Neural cell (in vitro differentiated cells): Measurements from ENCODE around the gene ANKRD10. TPM values are rescaled to one million over a fixed set of nuclear protein-coding genes. Genes with fewer than 3 reads are reported as not detected.

Experiments used
- H2AFZ ChIP-seq: fragments of 200-600, 300-800 bp; sonication (generic), shearing (Covaris generic); 2 replicates; pipeline ENCODE4 v1.6.0; 2014; ENCODE audit warnings: low read depth, mild to moderate bottlenecking, antibody characterized with exemption, low read length, moderate library complexity
- H3F3A ChIP-seq: fragments of 200-600 bp; shearing (Covaris generic); 2 replicates; pipeline ENCODE4 v1.6.1; 2016; ENCODE audit warnings: mild to moderate bottlenecking, moderate library complexity, mixed read lengths, antibody characterized with exemption, low read length; ENCODE audit not compliant: insufficient read depth, poor library complexity, severe bottlenecking
- H3K27ac ChIP-seq: fragments of 200-600, 300-800 bp; sonication (generic), shearing (Covaris generic); 2 replicates; pipeline ENCODE4 v1.5.1; 2014; ENCODE audit warnings: mild to moderate bottlenecking, low read length, moderate library complexity
- H3K27me3 ChIP-seq: fragments of 300-800, 200-600 bp; sonication (generic), shearing (Covaris generic); 2 replicates; pipeline ENCODE4 v1.6.0; 2014; ENCODE audit warnings: mild to moderate bottlenecking, low read depth, low read length, moderate library complexity; ENCODE audit not compliant: insufficient read depth
- H3K36me3 ChIP-seq: fragments of 300-800, 200-600 bp; sonication (generic), shearing (Covaris generic); 2 replicates; pipeline ENCODE4 v1.5.1; 2014; ENCODE audit warnings: mild to moderate bottlenecking, antibody characterized with exemption, low read length, moderate library complexity; ENCODE audit not compliant: insufficient read depth
- H3K4me2 ChIP-seq: fragments of 300-800, 200-600 bp; sonication (generic), shearing (Covaris generic); 2 replicates; pipeline ENCODE4 v1.6.0; 2014; ENCODE audit warnings: mild to moderate bottlenecking, low read length
- H3K4me3 ChIP-seq: fragments of 300-800, 200-600 bp; sonication (generic), shearing (Covaris generic); 2 replicates; pipeline ENCODE4 v1.5.1; 2014; ENCODE audit warnings: mild to moderate bottlenecking, low read length, moderate library complexity
- H3K79me2 ChIP-seq: fragments of 200-600 bp; shearing (Covaris generic); replicated peaks from 2 replicates; pipeline ENCODE4 v1.6.0; 2014; ENCODE audit warnings: mild to moderate bottlenecking, low read length, moderate library complexity; ENCODE audit not compliant: insufficient read depth
- H3K9ac ChIP-seq: fragments of 300-800, 200-600 bp; sonication (generic), shearing (Covaris generic); 2 replicates; pipeline ENCODE4 v1.6.1; 2016; ENCODE audit warnings: mild to moderate bottlenecking, low read length, mixed read lengths
- H3K9me2 ChIP-seq: fragments of 200-600 bp; shearing (Covaris generic); 2 replicates; pipeline ENCODE4 v1.6.1; 2016; ENCODE audit warnings: mild to moderate bottlenecking, low read length, mixed read lengths; ENCODE audit not compliant: insufficient read depth
- H3K9me3 ChIP-seq: fragments of 200-600, 300-800 bp; sonication (generic), shearing (Covaris generic); 2 replicates; pipeline ENCODE4 v1.6.1; 2016; ENCODE audit warnings: mild to moderate bottlenecking, mixed run types, low read length, moderate library complexity, mixed read lengths
- H4K20me1 ChIP-seq: fragments of 200-600 bp; shearing (Covaris generic); 2 replicates; pipeline ENCODE4 v1.6.1; 2016; ENCODE audit warnings: mild to moderate bottlenecking, mixed run types; ENCODE audit not compliant: insufficient read depth
- CTCF ChIP-seq: fragments of 450-650 bp; IDR thresholded peaks from 2 replicates; pipeline ENCODE4 v1.5.1; 2014; ENCODE audit warnings: antibody characterized with exemption, mild to moderate bottlenecking, moderate library complexity; ENCODE audit not compliant: poor library complexity, severe bottlenecking
- EP300 ChIP-seq: fragments of 450-650 bp; conservative IDR thresholded peaks from 2 replicates; pipeline ENCODE4 v1.6.1; 2014; ENCODE audit warnings: antibody characterized with exemption, mild to moderate bottlenecking, moderate library complexity; ENCODE audit not compliant: poor library complexity, severe bottlenecking
- EZH2 ChIP-seq: fragments of 200-600, 300-800 bp; shearing (Covaris generic), sonication (generic); IDR thresholded peaks from 2 replicates; pipeline ENCODE4 v1.6.1; 2014; ENCODE audit warnings: antibody characterized with exemption, low read length, borderline replicate concordance, mild to moderate bottlenecking; ENCODE audit not compliant: insufficient read depth, poor library complexity, severe bottlenecking
- MXI1 ChIP-seq: fragments of 450-650 bp; conservative IDR thresholded peaks from 2 replicates; pipeline ENCODE4 v1.6.1; 2014; ENCODE audit warnings: antibody characterized with exemption, mild to moderate bottlenecking; ENCODE audit not compliant: poor library complexity, severe bottlenecking
- POLR2AphosphoS5 ChIP-seq: IDR thresholded peaks from 2 replicates; pipeline ENCODE4 v1.6.1; 2012
- RAD21 ChIP-seq: fragments of 450-650 bp; conservative IDR thresholded peaks from 2 replicates; pipeline ENCODE4 v1.6.1; 2014; ENCODE audit warnings: antibody characterized with exemption, mild to moderate bottlenecking, moderate library complexity
- REST ChIP-seq: IDR thresholded peaks from 2 replicates; pipeline ENCODE4 v1.6.1; 2012; ENCODE audit warnings: borderline replicate concordance
- SMC3 ChIP-seq: fragments of 450-650 bp; conservative IDR thresholded peaks from 2 replicates; pipeline ENCODE4 v1.6.1; 2014; ENCODE audit warnings: antibody characterized with exemption, mild to moderate bottlenecking, moderate library complexity; ENCODE audit not compliant: poor library complexity
- TAF1 ChIP-seq: IDR thresholded peaks from 2 replicates; pipeline ENCODE4 v1.6.1; 2012; ENCODE audit warnings: low read depth
- polyA plus RNA-seq: library from polyadenylated mRNA; depleted of rRNA; stranded (reverse); fragments of >200 nt; gene quantifications from 2 replicates; pipeline ENCODE4 v1.2.3, GENCODE V29; 2014

Gene ANKRD10
- polyA plus RNA-seq, 1 donor from 2014 or later, result 564 TPM

GRCh38 chr13:110885966-110886869 is 28.7 kb downstream of the ANKRD10 start:
- Histone ChIP-seq H3K4me3 (no peak overlapping the region), H3F3A (no peaks in the 10 kb centered on the region), H4K20me1 (no peaks in the 10 kb centered on the region), H3K9ac (no peak overlapping the region), H3K27me3 (no peaks in the 10 kb centered on the region), H3K9me3 (no peaks in the 10 kb centered on the region), H2AFZ (no peak overlapping the region), H3K36me3 (no peaks in the 10 kb centered on the region), H3K4me2 (no peak overlapping the region), H3K9me2 (no peaks in the 10 kb centered on the region), H3K27ac (no peak overlapping the region), H3K79me2 (no peaks in the 10 kb centered on the region)
- TF ChIP-seq MXI1 (no peak), SMC3 (no peak), CTCF (no peak), TAF1 (no peak), EZH2 (no peak), POLR2AphosphoS5 (no peak), RAD21 (no peak), REST (no peak), EP300 (no peak)

GRCh38 chr13:110885516-110885915 is 29.4 kb downstream of the ANKRD10 start:
- Histone ChIP-seq H3K27ac (no peak overlapping the region), H3K9me3 (no peaks in the 10 kb centered on the region), H3K9ac (no peak overlapping the region), H3K4me3 (no peak overlapping the region), H3K4me2 (no peak overlapping the region), H3K27me3 (no peaks in the 10 kb centered on the region), H3K79me2 (no peaks in the 10 kb centered on the region), H3F3A (no peaks in the 10 kb centered on the region), H3K9me2 (no peaks in the 10 kb centered on the region), H4K20me1 (no peaks in the 10 kb centered on the region), H2AFZ (no peak overlapping the region), H3K36me3 (no peaks in the 10 kb centered on the region)
- TF ChIP-seq EP300, result no peak
- no peak for TF ChIP-seq REST
- no peak for TF ChIP-seq TAF1
- no peak for TF ChIP-seq CTCF
- no peak for TF ChIP-seq MXI1
- TF ChIP-seq POLR2AphosphoS5, result no peak
- TF ChIP-seq SMC3, result no peak
- no peak for TF ChIP-seq RAD21
- no peak for TF ChIP-seq EZH2
